T-helper 22 cell (primary cell): ENCODE measurements around the gene PAF1.
"Not testable (repeated sequence)": the region's sequence is repeated elsewhere in the genome, so short reads cannot be mapped to it uniquely, and the experiment has no call there.

Source experiments
- DNase-seq: peaks from one replicate; pipeline ENCODE4 v3.0.0-alpha.2; 2020; ENCODE audit warnings: low read depth

The PAF1 gene

DNA sequence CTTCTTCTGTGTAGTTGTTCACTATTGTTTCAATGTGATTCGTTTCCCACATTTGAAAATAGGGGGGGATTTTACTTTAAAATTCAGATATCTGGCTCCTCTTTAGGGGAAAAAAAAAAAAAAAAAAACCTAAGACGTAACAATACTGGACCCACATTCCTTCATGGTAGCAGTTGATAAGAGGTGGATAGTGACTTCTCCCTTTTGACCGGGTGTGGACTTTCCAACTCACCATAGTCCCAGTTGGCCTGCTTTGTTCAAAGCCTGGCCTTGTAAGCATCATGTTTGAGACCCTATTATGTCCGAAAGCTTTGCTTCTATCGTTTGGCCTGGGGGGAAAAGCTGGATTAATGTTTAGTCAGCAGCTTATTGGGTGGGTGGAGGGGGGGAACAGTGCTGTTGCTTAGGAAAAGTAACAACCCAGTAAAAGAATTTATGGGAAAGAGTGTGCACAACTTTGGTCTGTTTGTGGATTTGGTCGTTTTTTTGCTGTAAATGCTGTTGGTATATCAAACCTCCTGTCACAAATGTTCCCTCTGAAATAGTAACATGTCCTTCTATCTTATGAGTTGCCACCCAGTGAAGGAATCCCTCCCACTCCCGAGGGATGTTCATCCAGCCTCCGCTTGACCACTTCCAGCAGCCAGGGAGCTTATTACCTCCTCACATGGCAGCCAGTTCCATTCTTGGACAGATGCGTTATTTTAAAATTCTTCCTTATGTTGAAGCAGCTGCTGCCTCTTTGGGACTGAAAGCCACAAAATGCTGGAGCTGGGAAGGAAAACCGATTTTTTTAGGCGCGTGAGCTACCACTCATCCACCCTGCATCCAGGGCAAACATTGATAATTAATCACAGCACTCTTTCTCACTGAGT lies 38.3 kb downstream of the PAF1 start:
- DNase-seq, result no peak

DNA sequence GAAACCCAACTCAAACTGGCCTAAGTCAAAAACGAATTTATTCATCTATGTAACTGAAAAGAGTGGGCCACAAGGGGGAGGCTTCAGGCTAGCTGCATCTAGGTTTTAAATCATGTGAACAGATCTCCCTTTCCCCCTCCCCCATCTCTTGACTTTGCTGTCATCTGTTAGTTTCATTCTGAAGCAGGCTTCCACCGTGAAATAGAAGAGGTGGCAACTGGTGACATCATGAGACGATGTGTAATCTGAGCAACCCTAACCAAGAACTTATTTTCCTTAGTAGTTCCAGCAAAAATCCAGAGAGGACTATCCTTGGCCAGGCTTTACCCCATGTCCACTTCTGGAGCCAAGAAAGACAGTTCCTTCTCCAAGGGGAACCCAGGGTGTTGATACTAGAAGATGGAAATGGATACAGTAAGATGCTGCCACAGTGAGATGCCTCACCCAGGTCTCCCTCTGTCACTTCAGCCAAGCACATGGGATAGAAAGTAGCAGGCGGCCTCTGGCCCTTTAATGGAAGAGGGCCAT lies 39.3 kb downstream of the PAF1 start:
- DNase-seq, result no peak

DNA sequence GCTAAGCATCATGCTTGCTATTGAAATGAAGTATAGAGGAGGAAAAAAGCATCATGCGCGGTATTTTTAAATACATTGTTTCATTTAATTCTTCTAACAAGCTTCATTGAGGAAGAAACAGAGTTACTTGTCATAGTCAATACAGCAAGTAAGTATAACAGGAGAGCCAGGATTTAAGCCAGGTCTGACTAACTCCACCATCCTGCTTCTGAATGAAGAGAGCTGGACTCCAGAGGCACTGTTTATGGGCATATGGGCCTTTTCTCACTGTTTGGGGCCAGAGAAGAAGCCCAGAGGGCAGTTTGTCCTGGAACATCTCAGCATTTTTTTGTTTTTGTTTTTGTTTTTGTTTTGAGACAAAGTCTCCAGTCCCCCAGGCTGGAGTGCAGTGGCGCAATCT lies 40.8 kb downstream of the PAF1 start:
- no peak for DNase-seq

DNA sequence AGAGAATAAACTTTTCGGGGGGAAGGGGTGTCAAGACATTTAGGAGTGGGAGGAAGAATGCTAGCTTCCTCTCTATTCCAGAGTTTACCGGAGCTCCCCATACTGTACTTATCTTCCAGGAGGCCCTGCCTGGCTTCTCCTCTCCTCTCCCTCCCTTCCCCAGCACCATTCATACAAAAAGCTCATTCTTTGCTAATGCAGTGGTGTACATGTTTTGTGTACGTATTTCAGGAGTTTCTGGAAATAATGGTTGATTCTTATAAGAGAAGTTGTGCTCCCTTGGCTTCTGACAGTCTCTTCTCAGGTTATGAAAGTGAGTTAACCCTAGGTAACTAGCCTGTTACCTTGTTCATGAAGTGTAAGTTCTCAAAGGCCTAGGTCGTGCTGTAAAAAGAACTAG lies 41.6 kb downstream of the PAF1 start:
- DNase-seq, result no peak

DNA sequence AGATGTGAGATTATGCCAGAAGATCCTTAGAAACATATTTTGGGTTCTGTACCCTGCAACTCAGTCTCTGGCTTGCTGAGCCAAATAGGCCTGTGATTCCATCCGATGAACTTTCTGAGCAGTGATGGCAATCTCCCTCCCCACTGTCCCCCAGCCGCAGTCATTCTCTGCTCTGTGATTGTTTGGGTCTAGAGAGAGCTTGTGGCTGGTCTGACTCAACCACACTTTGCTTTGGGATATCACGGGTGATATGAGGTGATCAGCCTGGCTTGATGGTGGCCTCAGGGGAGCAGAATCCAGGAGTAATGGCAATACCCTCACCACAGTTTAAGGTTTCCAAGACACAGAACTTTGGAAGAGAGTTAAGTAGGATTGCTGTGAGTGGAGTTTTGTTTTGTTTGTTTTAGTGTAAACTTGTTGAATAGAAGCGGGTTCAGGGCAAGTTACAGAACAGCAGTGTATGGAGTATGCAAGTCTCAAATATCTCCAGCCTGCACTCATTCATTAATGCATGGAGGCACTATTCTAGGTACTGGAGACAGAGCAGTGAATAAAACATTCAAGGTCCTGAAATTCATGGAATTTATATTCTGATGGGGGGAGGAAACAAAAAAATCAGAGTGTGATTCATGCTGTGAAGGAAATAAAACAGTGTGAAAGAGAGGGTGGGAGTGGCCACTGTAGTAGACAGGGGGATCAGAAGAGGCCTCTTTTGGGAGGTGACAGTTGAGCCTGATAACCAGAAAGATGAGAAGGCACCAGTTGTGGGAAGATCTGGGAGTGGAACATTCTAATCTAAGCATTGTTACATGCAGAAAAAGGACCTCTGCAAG lies 43.4 kb downstream of the PAF1 start:
- no peak for DNase-seq

DNA sequence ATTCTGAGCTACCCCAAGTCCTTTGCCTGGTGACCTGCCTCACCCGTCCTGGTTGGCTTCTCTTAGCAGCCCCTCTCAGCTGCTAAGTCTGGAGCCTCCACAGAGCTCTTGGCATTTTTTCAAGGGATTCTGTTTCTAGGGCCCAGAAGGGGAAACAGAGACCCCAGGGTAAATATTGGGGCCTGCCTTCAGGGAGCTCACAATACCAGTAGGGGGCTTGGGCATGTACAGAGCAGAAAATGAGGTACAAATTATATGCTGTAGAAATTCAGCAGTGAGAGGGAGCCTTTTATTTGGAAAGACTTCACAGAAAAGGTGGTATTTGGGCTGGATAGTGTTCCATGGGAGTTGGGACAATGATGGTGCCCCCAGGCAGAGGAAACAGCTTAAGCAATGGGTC lies 45.0 kb downstream of the PAF1 start:
- DNase-seq, result no peak

DNA sequence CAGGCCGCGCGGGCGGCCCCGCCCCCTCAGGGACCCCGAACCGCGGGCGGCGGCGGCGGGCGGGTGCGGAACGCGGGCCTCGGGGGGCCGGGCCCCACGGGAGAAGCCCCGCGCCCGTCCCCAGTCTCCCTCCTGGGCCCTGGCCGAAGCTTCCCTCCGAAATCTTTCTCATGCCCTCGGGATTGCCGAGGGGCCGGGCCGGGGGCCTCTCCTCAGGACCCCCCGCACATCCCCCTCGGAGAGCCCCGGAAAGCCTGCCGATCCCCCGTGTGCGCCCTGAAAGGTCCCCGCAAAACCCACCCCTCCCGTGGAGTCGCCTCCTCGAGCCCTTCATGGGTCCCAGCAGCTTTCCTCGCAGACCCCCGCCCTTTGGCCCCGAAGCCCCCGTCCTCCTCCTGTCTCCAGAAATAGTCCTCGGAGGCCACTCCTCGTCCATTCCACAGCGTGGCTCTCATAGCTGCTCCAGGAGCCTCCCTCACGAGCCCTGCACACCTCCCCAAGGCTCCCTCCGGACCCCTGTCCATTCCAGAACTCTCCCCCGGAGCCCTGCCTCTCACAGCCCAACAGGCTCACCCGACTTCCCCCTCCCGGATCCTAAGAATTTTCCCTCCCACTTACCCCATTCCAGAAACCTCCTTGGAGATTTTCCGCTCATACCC lies 48.1 kb downstream of the PAF1 start:
- no peak for DNase-seq

DNA sequence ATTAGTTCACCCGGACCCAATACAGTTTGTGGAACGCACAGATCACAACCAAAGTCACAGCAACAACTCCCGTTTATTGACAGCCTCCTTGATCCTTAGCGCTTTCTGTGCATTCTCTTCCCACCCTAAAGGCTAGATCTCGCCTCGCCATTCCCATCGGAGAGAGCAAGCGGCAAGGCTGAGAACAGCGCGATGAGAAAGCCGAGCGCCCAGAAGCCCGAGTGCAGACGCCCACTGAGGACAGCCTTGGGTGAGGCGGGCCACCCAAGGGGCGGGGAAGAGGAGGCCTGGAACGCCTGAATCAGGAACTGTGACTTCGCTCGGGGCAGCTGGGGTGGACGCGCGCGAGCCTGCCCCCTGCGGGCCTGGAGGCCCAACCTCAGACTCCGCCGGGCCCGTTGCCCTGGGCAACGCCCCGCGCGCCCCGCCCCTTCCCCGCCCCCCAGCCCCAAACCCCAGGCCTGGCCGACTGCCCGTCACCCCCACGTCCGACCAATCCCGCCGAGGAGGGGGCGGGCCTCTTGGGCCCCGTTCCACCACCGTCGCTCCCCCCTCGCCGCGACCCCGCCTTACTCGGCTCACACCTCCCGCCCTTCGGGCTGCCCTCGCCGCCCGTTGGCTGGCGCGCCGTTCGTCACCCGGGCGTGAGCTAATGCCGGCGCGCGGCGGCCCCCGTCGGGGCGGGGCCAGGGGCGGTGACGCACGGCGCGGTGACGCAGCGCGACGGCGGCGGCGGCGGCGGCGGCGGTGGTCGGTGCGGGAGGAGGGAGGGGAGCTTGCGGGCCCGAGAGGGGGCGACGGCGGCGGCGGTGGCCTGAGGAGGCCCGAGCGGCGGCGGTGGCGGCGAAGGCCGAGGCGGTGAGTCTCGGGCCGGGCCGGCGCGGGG lies 48.9 kb downstream of the PAF1 start, which contains the start of gene SAMD4B:
TSS of gene SAMD4B (plus strand) at position 703 of the 886 bp plus-strand sequence. CDS start 14,473 bp downstream, outside the sequence.
- DNase-seq, result peak; percentile 99

DNA sequence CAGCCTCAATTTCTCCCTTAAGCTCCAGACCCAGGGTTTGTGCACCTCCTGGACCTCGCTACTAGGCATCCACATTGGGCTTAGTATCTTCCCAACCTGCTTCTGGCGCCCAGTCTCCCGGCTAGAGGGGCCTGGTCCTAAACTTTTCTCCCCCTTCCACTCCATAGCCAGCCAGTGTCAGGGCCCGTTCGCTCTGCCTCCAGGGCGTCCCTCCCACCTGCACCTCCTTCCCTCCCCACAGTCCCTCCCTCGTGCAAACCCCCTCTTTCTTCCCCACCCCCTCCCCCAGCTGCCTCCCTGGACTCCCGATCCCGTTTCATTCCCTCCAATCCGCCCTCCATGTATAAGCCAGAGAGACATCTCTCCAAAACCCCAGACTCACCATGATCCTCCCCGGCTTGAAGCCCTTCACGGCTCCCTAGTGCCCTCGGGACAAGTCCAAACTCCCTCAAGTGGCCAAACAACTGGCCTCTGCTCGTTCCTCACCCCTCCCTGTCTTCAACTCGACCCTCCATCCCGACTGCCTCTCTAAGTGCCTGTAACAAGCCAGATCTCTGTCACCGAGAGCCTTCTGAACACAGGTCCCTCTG lies 49.7 kb downstream of the PAF1 start:
- DNase-seq, result no peak

DNA sequence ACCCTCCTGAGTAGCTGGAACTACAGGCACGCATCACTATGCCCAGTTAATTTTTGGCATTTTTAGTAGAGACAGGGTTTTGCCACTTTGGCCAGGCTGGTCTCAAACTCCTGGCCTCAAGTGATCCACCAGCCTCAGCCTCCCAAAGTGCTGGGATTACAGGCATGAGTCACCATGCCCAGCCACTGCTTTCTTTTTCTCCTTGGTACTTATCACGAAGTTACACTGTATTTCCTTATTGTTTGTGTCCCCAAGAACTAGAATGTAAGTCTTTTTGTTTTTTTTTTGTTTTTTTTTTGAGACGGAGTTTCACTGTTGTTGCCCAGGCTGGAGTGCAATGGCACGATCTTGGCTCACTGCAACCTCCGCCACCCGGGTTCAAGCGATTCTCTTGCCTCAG lies 50.8 kb downstream of the PAF1 start:
- not testable (repeated sequence) for DNase-seq

DNA sequence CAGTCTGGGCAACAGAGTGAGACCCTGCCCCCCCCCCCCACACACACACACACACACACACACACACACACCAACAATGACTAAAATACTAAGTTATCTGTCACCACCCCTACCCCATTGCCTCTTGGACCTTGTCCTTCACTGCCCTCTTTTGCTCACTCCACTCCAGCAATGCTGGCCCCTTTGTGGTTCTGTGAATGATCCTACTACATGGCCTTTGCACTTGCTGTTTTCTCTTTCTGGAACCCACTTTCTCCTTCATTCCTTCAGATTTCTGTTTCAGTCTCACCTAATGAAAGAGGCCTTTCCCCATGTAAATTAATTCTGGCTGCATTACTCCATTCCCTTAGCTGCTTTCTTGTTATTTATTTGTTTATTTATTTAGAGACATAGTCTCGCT lies 51.2 kb downstream of the PAF1 start:
- no peak for DNase-seq

DNA sequence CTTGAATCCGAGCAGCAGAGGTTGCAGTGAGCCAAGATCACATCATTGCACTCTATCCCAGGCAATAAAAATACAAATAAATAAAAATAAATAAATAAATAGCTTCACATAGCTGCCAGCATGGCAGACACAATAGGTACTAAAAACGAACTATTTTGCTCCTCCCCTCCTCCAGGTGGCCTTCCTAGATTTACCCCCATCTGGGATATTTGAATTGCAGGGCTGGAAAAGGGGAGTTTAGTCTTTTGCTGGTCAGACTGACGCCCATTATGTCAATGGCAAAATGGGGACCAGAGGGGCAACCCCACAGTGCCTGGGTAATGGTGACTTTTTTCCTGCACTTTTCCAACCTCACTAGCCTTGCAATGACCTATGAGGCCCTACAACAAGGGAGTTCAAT lies 54.4 kb downstream of the PAF1 start:
- DNase-seq, result no peak
